Cardiac muscle cell (in vitro differentiated cells and primary cell): Measurements from ENCODE around the gene COL23A1. TPM values are rescaled to one million over a fixed set of nuclear protein-coding genes. Genes with fewer than 3 reads are reported as not detected.

Experiments
- DNase-seq, 2 donors: peaks; one replicate each; pipeline versions ENCODE4 v3.0.0 to v3.0.0-alpha.2; 2010 to 2017; ENCODE audit warnings: low read depth in 1 of 2, low spot score in 1 of 2
- H3K27ac ChIP-seq: fragments of 200-600 bp; sonication (generic); 2 replicates; pipeline ENCODE4 v1.5.1; 2016
- H3K27me3 ChIP-seq: fragments of 200-600 bp; sonication (generic); 2 replicates; pipeline ENCODE4 v1.6.0; 2016; ENCODE audit warnings: control low read depth
- H3K36me3 ChIP-seq: fragments of 200-600 bp; sonication (generic); 2 replicates; pipeline ENCODE4 v1.5.1; 2016; ENCODE audit warnings: control low read depth
- H3K4me1 ChIP-seq: fragments of 200-600 bp; sonication (generic); 2 replicates; pipeline ENCODE4 v1.8.1; 2017; ENCODE audit warnings: low read depth, mild to moderate bottlenecking, mixed run types
- H3K4me3 ChIP-seq: fragments of 200-600 bp; sonication (generic); 2 replicates; pipeline ENCODE4 v1.5.1; 2016; ENCODE audit warnings: mild to moderate bottlenecking
- H3K9me3 ChIP-seq: fragments of 200-600 bp; sonication (generic); 2 replicates; pipeline ENCODE4 v1.5.1; 2017; ENCODE audit warnings: low read depth, mild to moderate bottlenecking, control low read depth
- polyA plus RNA-seq: library from polyadenylated mRNA; unstranded; fragments of >200 nt; fragmentation: Nextera tagmentation; extraction: Ambion mirVana; gene quantifications from 2 replicates; pipeline ENCODE4 v1.2.1, GENCODE V29; 2016
- total RNA-seq: library from RNA; depleted of rRNA; stranded (reverse); fragments of >200 nt; gene quantifications from 2 replicates; pipeline ENCODE4 v1.2.3, GENCODE V29; 2016
- TF ChIP-seq, protein P1 (sequence below): IDR thresholded peaks from 2 replicates; pipeline ENCODE4 v1.5.1; 2012; ENCODE audit warnings: low read depth, mild to moderate bottlenecking, low read length

The COL23A1 gene
- total and polyA plus RNA-seq, 2 experiments from 2014 or later, result 28.9 to 43.0 TPM

DNA sequence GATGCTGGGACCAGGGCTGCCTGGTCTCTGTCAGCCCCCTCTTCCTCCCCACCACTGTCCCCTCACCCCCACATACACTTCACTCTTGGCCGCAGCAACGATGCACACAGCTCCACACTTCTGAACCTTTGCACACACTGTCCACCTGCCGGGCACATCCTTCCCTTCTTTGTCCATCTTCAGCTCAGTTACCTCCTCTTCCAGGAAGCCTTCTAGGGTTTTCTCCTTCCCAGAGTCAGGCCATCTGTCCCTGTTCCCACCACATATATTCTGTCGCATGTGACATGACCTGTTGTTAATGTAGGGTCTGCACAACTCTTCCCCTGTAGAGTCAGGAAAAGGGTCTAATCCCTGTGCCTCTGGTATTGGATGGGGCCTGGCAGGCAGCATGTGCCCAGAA, 319.0 kb downstream of the COL23A1 start:
- no peak overlapping the region for H3K27ac ChIP-seq
- H3K4me1 ChIP-seq, result no peaks in the 10 kb centered on the region
- no peaks in the 10 kb centered on the region for H3K27me3 ChIP-seq
- H3K36me3 ChIP-seq, result no peaks in the 10 kb centered on the region
- DNase-seq, result no peak
- no peak overlapping the region for H3K4me3 ChIP-seq
- no peaks in the 10 kb centered on the region for H3K9me3 ChIP-seq
- TF ChIP-seq, protein P1, sequence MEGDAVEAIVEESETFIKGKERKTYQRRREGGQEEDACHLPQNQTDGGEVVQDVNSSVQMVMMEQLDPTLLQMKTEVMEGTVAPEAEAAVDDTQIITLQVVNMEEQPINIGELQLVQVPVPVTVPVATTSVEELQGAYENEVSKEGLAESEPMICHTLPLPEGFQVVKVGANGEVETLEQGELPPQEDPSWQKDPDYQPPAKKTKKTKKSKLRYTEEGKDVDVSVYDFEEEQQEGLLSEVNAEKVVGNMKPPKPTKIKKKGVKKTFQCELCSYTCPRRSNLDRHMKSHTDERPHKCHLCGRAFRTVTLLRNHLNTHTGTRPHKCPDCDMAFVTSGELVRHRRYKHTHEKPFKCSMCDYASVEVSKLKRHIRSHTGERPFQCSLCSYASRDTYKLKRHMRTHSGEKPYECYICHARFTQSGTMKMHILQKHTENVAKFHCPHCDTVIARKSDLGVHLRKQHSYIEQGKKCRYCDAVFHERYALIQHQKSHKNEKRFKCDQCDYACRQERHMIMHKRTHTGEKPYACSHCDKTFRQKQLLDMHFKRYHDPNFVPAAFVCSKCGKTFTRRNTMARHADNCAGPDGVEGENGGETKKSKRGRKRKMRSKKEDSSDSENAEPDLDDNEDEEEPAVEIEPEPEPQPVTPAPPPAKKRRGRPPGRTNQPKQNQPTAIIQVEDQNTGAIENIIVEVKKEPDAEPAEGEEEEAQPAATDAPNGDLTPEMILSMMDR, result no peak

DNA sequence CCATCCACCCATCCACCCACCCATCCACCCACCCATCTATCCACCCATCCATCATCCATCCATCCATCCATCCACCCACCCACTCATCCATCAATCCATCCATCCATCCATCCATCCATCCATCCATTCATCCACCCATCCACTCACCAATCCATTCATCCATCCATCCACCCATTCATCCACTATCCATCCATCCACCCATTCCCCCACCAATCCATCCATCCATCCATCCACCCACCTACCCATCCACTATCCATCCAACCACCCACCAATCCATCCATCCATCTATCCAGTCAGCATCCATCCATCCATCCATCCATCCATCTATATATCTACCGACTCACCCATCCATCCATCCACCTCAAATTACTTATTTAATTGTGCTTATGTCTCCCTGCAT, 320.7 kb downstream of the COL23A1 start:
- Histone ChIP-seq H3K36me3 (no peaks in the 10 kb centered on the region), H3K27ac (no peak overlapping the region), H3K9me3 (no peaks in the 10 kb centered on the region), H3K4me3 (no peak overlapping the region), H3K27me3 (no peaks in the 10 kb centered on the region), H3K4me1 (no peaks in the 10 kb centered on the region)
- TF ChIP-seq, protein P1, result no peak
- DNase-seq, result no peak

DNA sequence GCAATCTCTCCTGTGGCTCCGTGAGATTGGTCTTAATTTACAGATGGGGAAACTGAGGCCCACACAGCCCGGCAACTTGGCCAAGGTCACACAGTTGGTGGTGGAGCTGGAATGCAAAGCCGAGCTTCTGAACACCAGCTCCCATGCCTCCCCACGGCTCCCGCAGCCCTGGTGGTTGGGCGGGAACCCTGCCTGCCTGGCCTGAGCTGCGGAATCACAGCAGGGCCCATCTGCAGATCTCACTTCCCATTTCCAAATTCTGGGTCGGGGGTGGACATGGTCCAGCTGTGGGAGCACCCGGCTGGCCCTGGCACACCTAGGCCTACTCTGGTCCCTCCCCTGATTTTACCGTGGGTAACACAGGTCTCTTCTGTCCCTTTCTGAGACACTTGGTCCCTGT, 322.3 kb downstream of the COL23A1 start:
- Histone ChIP-seq H3K9me3 (no peaks in the 10 kb centered on the region), H3K27me3 (no peaks in the 10 kb centered on the region), H3K27ac (no peak overlapping the region), H3K4me1 (no peaks in the 10 kb centered on the region), H3K4me3 (no peak overlapping the region), H3K36me3 (no peaks in the 10 kb centered on the region)
- TF ChIP-seq, protein P1, result no peak
- DNase-seq, result no peak

DNA sequence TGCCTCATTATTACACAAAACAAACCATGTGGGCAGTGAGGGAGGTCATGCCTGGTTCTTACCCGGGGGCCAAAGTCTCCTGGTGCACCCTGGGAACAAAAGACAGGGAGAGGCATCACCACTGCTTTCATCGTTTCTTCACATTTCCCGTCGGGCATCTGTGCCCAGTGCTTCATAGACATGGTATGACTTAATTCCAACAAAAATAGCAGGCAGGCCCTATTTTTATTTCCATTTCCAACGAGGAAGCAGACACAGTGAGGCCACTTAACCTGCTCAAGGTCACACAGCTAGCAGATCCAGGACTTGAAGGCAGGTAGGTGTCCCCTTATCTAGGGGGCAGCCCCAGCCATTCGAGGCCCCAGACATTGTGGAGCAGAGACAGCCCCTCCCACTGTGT, 322.9 kb downstream of the COL23A1 start:
- no peak for DNase-seq
- Histone ChIP-seq H3K4me3 (no peak overlapping the region), H3K27ac (no peak overlapping the region), H3K36me3 (no peaks in the 10 kb centered on the region), H3K9me3 (no peaks in the 10 kb centered on the region), H3K4me1 (no peaks in the 10 kb centered on the region), H3K27me3 (no peaks in the 10 kb centered on the region)
- TF ChIP-seq, protein P1, result no peak

DNA sequence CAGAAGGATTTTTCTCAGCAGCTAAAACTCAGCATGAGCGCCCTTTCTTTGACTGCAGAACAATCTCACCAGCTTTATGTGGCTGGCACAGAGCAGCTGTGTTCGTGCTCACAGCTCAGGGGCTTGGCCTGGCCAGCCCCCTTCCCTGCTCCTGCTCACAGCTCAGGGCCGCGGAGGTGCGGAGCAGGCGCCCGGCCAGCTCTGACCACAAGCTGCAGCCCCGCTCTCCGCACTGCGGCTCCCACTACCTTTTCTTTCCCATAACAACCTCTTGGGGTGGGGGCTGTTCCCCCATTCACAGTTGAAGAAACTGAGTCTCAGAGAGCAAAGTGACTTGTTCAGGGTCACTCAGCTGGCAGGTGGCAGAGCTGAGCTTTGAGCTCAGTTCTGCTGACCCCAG, 323.6 kb downstream of the COL23A1 start:
- Histone ChIP-seq H3K27me3 (no peaks in the 10 kb centered on the region), H3K27ac (no peak overlapping the region), H3K4me1 (no peaks in the 10 kb centered on the region), H3K36me3 (no peaks in the 10 kb centered on the region), H3K4me3 (no peak overlapping the region), H3K9me3 (no peaks in the 10 kb centered on the region)
- TF ChIP-seq, protein P1, result no peak
- DNase-seq, result no peak

DNA sequence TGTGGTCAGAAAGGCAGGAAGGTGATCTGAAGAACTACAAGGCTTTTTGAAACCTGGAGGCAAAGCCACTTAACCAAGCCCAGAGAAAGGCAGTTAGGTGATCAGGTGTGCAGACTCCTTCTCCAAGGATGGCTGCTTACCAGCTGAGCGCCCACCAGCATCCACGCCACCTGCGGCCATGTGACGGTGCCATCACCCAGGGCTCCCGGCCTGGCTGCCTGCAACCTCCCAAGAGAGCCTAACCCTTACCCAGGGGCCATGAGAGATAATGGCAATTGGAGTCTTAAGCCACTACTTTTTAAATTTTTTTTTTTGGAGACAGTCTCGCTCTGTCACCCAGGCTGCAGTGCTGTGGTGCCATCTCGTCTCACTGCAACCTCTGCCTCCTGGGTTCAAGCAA, 324.4 kb downstream of the COL23A1 start:
- Histone ChIP-seq H3K36me3 (no peaks in the 10 kb centered on the region), H3K4me3 (no peak overlapping the region), H3K4me1 (no peaks in the 10 kb centered on the region), H3K27me3 (no peaks in the 10 kb centered on the region), H3K27ac (no peak overlapping the region), H3K9me3 (no peaks in the 10 kb centered on the region)
- TF ChIP-seq, protein P1, result no peak
- no peak for DNase-seq
